ENCODE data around the gene PHF21A.
"Not testable (repeated sequence)": the region's sequence is repeated elsewhere in the genome, so short reads cannot be mapped to it uniquely, and the experiment has no call there.

Gene PHF21A

DNA sequence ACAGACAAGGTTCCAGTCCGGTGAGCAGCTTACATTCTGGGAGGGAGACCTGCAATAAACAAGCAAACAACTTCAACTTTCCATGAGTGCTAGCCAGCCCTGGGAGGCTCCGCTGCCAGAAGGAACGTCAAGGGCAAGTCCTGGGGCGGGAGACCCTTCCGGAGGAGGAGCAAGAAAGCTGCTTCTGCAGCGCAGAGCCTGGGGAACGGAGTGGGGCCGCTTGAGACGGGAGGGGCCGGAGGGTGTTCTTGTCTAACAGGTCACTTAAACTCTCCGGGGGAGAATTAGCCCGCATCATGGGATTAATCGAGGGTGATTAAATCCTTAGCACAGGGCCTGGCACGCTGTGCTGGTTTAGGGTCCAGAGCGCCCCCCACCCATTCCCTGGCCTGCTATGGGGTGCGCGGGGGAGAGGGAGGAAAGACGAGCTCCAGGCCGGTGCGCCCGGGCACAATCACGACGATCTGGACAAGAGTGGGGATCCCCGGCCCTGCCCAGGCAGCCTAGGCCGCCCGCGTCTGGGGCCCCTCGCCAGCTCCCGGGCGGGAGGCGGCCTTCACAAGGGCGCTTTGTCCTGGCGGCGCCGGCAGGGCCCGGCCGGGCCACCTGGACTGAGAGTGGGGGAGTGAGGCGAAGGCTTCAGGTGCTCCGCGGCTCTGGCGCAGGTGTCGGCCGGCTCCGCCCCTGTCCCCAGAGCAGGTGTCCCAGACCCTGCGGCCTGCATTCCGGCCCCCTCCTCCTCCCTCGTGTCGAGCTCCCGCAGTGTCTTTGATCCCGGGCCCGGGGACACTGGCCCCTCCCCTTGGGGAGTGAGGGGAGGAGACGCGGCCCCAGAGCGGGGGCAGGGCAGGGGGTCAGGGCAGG, 199.5 kb downstream of the PHF21A start:
- no peak for DNase-seq (ENCODE audit: low spot score)

DNA sequence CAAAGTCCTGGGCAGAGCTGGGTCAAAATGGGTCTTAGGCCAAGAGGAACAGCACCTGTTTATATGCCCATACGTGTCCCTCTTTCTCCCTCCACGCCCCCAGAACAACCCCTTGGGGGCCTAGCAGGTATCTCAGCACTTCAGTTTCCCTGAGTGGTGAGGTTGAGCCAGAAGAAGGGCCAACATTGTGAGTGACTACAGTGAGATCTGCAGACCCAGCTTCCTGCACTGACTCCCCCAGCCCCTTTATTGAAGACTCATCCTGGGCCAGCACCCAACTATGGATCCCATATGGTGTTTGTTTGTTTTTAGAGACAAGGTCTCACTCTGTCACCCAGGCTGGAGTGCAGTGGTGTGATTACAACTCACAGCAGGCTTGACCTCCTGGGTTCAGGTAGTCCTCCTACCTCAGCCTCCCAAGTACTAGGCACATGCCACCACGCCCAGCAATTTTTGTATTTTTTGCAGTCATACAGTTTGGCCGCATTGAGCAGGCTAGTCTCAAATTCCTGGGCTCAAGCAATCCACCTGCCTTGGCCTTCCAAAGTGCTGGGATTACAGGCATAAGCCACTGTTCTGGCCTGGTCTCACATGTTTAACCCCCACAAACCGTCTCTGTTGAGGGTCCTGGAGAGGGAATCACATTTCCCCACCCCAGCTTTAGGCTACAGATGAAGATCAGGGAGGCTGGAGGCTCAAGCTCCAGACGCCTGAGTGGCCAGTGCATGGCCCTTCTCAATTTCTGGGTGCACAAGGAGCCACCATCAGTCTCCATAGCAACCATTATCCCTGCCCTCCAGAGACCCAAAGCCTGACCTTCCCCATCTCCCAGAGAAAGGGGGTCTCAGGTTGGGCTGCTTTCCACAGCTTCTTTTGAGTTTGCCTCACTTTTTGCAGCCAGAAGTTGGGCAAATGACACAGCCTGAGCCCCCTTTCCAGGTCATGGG, 200.4 kb downstream of the PHF21A start:
- no peak for DNase-seq (ENCODE audit: low spot score)

DNA sequence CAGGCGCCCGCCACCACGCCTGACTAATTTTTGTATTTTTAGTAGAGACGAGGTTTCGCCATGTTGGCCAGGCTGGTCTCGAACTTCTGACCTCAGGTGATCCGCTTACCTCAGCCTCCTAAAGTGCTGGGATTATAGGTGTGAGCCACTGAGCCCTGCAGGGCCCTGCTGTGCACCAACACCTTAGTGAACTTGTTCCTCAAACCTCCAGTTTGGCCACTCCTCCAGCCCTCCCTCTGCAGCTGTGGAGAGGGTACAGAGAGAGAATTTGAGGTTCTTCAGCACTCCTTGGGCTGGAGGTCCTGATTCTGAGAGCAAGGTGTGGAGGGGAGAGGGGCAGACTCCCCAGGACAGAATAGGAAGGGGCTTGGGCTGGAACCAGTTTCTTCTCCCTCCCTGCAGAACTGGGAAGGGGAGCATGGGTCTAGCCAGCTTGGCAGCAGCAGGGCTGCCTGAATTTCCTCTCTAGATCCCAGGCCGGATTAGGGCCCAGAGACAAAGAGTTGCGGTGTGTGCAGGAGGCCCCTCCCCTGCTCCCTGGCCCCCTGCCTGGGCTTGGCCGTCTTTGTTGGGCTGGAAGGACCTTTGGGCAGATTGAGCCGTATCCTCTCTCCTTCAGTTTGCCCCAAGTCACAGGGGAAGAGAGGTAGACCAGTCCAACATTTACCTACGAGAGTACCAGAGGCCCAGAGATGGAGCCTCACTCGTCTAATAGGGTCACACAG, 201.3 kb downstream of the PHF21A start:
- DNase-seq (ENCODE audit: low spot score) = no peak

DNA sequence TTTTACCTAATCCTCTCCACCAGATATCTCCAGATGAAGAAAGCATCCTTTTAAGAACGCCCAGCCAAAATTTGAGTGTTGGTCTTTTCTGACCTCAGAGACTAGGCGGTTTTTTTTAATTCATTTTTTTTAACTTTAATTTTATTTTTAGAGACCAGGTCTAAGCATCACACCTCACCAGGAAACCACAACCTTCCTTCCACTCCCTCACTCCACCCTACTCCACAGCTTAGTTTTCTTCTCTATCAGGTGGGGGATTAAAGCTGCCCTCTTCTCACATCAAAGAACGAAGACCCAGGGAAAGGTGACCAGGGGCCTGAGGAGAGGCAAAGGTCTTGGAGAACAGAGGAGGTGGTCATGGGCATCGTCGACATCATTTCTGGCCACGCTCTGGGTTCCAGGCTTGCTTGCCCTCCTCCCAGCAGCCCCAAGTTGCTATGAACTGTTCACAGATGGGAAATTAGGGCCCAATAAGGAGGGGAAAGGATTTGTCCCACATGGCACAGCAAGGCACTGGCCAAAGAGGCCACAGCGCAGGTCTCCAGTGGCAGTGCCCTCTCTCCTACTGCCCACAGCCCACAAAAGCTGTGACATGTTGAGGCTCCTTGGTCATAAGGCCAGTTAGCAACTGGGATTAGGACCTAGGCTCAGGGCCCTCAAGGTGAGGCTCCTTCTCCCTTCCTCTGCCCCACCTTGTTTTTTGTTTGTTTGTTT, 202.1 kb downstream of the PHF21A start:
- no peak for DNase-seq (ENCODE audit: low spot score)

DNA sequence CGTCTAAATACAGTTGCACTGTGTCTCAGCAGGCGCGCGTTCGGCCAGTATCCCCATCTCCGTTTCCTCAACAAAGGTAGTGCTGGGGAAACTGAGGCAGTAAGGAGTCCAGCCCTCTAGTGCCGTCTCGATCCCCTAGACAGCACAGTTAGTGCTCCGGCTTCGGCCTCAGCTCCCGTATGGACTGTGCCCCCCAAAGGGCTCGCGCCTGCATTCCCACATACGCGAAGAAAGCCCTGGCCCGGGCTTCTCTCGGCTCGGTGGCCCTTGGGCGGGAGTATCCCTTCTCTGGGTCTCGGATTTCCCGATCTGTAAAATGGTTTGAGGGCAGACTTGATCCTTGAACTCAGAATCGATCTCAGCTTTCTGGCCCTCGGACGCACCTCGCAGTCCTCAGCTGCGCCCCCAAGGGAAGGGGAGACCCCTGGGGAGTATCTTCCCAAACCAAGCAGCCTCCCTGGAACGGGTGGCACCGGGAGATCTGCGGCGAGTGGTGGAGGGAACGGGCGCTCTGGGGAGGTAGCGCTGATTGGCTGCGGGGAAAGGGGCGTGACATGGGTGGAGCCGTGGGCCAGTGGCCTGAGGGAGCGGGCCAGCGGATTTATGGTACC, 202.8 kb downstream of the PHF21A start:
- DNase-seq (ENCODE audit: low spot score) = peak; percentile 80

DNA sequence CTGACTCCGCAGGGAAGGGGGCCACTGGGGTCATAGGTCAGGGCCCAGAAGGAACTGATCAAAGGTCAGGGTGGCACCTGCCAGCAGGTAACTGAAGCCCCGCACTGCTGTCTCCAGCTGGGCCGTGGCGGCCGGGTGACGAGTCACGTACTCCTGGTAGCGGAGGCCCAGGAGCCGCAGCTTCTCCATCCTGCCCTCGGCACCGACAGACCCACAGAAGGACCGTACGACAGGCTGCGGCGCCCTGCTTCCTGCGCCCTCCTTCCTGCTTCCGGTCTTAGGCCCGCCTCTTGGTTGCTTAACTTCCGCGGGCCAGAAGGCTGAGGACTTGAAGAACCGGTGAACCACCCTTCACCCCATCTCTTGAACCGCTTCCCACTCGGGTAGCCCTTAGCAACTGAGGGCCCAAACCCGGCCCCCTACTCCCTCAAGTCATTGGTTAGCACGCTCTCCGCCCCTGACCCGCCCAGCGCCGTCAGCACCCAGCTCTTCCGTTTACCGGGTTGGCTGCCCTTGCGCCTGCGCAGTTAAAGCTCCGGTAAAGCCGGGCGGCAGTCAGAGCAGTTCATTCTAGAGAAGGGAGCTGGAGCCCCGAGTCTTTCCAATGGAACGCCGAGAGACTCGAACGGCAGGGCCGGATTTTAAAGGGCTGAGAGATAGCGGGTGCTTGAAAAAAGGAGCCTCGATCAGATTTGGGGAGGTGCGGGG, 203.5 kb downstream of the PHF21A start, which contains the start of gene PEX16:
Gene PEX16, minus strand, starts transcription at position 255 of the 708 bp plus-strand sequence. Its CDS starts 66 bp downstream, at position 189.
- DNase-seq (ENCODE audit: low spot score) = peak; percentile 98

DNA sequence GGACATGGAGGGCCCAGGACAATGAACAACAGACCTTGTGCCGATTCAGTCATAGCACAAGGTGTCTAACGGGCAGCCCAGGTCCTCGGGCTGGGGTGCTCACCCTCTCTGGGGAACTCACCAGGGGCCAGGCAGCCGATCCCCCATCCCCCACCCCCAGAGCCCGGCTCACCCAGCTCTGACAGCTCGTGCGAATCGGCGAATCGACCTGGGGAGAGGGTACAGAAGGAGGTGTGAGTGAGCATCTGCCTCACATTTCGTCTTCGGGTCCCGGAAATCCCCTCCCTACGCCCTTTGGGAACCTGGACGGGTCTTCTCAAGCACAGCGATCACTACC, 204.0 kb downstream of the PHF21A start:
- no peak for DNase-seq (ENCODE audit: low spot score)

DNA sequence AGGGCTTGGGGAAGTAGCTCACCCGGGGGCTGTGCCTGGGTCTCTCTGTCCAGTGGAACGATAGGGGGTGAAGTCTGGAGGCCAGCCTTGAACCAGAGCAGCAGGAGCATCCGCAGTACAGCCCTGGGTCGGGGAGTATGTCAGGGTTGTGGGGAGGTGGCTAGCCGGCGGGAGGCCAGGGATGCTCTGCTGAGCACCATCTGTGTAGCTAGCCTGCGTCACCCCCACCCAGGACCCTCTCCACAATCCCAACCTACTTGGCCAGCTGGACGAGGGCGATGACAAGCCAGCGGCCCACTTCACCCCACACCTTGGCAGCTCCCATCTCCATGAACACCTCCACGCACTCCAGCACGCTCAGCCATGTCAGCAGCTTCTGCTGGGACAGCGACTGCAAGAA, 205.8 kb downstream of the PHF21A start:
- no peak for DNase-seq (ENCODE audit: low spot score)

DNA sequence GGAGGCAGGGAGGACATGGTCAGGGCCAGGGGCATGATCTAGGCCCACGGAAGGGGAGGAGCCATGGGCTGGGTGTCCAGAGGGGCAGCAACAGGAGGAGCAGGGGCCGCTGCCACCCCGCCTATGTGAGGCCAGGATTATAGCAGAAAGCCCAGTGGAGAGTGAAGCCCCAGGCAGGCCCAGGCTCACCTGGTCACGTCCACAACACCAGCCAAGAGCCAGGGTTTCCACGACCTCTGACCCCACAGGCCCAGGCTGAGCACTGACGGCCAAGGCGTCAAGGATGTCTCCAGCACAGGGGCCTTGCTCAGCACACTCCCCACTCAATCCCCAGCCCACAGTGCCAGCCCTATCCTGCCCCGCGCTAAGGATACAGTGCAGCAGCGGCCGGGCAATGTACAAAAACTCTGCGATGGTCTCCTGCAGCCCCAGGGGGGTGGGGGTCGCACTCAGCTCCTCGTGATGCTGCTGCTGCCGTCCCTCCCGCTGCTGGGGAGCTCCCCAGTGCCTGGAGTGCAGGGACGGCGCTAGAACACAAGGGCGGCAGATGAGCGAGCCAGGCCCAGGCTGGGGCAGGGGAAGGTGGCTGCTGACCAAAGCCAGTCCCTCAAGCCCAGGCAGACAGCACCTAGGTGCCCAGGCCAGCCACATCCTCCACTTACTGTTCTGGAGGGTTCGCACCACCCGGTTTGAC, 207.2 kb downstream of the PHF21A start:
- DNase-seq (ENCODE audit: low spot score) = no peak

DNA sequence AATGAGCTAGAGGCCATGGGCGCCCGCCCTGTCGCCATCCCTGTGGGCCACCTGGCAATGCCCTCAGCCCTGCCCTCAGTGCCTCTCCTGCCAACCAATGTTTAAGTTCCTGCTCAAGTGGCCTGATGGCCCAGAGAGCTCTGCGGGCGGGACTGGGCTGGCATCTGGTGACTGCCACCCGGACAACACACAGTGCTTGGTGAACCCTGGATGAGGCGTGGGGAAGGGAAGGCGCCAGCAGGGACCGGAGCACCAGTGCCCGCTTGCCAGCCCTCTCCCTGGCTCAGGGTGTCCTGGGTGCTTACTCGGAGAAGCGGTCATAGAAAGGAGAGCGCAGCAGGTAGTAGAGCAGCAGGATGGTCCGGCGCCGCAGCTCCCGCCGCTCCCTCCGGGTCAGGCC, 207.7 kb downstream of the PHF21A start:
- no peak for DNase-seq (ENCODE audit: low spot score)

DNA sequence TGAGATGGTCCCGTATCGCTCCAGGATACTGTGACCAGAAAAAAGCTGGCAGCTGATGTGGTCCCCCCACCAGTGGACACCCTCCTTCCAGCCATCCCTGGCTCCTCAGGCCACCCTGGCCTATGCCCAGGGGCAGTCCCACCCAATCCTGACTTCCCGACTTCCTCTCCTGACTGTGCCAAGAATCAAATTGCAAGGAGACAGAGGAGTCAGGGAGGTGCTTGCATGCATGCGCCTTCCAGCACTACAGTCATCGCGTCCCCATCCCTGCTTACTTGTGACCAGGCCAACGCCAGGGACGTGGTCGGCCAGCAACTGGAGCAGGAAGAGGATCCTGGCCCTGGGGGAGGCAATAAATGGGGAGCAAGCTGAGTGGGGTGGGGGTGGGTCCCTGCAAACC, 210.6 kb downstream of the PHF21A start:
- no peak for DNase-seq (ENCODE audit: low spot score)

DNA sequence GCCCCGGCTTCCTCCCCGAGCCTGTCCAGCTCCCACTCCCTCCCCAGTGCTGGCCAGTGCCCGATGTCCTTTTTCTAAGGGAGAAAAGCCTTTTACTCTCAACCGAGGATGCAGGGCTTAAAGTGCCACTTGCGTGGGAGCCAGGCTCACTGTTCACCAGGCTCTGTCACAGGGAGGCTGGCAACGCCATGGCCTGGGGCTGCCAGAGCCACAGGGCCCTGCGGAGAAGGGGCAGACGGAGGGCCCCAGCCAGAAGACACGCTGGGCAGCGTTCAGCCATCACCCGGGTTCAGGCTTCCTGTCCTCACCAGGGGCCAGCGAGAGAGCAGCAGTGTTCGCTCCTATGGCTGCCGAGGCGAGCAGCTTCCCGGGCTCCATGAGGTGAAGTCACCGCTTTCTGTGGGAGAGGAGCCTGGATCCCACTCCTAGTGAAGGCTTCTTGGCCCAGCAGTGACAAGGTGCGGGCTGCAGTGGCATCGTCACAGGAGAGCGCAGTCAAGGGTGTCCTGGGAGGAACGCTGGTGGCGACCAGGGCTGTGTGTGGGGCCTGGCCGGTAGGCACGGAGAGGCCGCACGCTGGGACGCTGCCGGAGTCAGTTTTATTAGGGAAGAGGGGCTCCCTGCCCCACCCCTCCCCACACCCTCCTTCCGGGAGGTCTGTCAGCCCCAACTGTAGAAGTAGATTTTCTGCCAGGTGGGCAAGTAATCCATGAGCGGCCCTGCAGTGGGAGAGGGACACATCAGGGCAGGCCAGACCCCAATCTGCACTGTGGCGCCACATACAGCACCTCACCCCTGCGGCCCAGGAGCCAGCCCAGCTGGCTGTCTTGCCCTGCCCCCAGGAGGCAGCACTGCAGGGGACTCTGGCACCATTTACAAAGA, 211.4 kb downstream of the PHF21A start:
- no peak for DNase-seq (ENCODE audit: low spot score)

DNA sequence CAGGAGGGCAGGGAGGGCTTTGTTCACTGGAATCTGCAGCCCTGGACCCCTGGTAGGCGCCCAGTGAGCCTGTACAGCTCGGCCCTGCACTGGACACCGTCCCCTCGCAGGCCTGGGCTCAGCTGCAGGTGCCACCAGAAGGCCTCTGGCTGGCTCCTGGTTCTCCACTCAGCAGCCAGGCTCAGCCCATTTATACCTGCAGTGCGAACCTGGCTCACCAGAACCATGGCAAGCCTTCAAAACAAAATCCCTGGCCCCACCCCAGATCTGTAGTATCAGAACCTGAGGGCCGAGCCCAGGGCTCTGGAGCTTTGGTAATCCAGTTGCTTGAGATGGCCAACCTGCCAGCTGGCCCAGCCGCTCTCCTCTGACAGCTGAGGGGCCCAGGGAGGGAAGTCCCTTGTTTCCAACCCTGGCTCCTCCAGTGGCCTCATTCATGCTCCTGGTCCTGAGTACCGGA, 213.3 kb downstream of the PHF21A start:
- DNase-seq (ENCODE audit: low spot score) = no peak

DNA sequence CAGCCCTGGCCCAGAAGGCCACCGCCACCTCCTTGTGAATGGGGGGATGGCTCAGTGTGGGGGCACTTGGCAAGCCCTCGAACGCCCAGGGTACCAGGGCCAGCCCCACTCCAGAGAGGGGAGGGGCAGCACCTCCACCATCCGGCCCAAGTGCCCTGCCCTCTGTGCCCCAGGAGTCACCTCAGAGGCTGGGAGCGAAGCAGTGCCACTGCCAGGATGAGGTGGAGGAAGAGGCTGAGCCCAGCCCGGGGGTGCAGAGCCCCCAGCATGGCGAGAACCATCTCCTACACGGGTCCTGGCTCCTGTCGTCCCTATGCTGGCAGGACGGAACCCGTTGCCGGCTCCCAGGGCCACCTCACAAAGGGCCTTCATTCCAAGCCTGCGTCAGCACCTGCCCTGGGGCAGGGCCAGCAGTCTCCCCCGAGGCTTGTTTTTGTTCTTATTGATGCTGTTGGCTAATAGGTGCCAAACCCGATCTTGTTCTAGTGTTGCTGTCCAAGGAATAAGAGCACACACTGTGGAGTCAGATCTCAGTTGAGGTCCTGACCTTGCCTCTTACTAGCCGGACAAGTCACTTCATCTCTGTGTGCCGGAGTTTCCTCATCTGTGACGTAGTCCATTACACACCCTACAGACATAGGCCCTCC, 214.2 kb downstream of the PHF21A start, which contains the start of gene FREY1:
Gene FREY1, minus strand, starts transcription at position 307 of the 647 bp plus-strand sequence. Its CDS starts 26 bp downstream, at position 281.
- DNase-seq (ENCODE audit: low spot score) = peak; percentile 53

DNA sequence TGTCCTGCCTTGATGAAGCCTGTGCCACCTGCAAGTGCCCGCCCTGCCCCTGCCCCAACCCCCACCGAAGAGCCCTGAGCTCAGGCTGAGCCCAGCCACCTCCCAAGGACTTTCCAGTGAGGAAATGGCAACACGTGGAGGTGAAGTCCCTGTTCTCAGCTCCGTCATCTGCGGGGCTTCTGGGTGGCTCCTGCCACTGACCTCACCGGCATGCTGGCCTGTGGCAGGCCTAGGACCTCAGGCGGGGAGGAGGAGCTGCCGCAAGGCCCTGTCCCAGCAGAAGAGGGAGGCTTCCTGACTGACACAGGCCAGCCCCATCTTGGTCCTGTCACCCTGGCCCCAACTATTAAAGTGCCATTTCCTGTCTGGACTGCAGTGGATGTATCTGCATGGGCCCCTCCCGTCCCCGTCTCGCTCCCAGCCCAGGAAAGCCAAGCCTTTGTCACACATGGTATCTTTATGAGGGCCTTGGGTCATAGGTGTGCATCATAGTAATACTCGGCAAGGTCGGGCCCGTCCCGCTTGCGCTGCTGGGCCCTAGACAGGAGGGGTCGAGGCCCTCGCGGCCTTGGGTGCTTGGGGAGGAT, 215.1 kb downstream of the PHF21A start:
- DNase-seq (ENCODE audit: low spot score) = no peak

DNA sequence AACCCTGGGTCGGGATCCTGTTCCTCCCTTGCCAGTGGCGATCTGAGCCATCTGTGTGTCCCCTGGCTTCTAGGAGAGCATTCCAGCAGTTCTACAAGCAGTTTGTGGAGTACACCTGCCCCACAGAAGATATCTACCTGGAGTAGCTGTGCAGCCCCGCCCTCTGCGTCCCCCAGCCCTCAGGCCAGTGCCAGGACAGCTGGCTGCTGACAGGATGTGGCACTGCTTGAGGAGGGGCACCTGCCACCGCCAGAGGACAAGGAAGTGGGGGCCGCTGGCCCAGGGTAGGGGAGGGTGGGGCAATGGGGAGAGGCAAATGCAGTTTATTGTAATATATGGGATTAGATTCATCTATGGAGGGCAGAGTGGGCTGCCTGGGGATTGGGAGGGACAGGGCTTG, 215.7 kb downstream of the PHF21A start:
- DNase-seq (ENCODE audit: low spot score) = not testable (repeated sequence)

DNA sequence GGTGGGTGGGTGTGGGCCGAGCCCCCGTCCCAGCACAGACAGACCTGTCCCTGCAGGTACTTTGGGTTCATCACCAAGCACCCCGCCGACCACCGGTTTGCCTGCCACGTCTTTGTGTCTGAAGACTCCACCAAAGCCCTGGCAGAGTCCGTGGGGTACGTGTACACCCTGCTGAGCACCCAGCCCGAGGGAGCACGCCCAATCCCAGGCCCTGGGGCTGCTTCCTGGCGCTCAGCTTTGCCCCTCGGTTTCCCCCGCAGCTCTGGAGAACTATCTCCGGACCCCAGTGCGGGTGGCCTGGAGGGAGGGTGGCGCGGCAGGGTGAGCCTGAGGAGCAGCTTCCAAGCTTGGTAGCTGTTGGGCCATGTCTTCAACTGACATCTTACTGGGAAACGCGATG, 216.2 kb downstream of the PHF21A start:
- DNase-seq (ENCODE audit: low spot score) = no peak
